GM19438 (cell line): ENCODE measurements around the gene MLF2.

ENCODE experiments used
- ATAC-seq: cut with Tn5 transposase; IDR thresholded peaks from one replicate; pipeline ENCODE4 v1.9.1; 2021; ENCODE audit warnings: low read depth; ENCODE audit not compliant: unreplicated experiment

MLF2 gene

DNA sequence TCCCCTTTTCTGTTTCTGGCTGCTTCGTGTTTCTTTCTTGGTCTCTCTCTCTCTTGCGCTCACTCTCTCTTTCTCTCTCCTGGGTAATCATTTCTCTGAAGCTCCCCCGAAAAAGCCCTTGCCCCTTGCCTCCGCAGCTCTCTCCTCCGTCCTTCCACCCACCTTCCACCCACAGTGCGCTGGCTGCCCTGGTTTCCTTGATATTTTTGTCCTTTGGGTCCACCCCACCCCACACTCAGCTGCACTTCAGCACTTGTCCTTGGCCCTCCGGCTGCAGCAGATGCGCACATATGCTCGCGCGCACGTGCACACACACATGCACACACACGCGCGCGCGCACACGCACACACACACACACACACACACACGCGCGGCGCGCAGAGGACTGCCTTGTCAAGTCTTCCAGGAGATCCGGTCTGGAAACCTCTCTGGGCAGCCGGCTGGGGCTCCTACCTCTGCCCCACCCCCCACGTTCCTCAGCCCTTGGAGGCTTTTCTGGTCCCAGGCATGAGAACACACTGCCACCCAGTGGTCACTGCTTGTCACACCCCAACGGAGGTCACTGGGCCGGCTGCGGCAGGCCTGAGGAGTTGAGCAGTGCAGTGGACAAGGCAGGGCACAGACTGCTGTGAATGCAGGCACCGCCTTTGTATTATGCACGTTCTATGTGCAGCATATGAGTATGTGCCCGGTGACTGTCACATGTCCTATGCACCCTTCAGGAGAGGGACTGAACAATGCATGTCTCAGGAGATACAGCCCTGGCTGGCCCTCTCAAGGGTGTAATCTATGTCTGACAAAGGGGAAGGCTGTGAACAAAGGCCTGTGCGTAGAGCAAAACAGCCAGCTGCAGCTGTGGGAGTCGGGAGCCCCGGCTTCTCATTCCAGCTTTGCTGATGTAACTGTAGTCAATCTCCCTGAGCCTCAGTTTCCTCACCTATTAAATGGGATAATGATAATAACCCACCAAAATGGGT lies 25.9 kb upstream of the MLF2 start:
- peak; percentile 70 for ATAC-seq

DNA sequence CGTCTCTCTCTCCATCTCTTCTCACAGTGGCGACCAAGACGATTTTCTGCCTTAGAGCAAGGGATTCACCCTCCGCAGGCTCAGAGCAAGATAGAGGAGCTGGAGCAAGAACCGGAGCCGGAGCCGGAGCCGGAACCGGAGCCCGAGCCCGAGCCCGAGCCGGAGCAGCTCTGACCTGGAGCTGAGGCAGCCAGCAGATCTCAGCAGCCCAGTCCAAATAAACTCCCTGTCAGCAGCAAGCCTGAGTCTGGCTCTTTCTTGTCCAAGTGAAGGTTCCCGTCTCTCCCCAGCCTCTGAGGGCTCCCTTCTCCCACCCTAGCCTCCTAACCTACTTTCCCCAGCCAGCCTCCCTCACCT lies 25.3 kb upstream of the MLF2 start:
- ATAC-seq = no peak

- ATAC-seq = no peak
These were observed 24.4 kb upstream of the MLF2 start for GRCh38 chr12:6777386-6777785.

DNA sequence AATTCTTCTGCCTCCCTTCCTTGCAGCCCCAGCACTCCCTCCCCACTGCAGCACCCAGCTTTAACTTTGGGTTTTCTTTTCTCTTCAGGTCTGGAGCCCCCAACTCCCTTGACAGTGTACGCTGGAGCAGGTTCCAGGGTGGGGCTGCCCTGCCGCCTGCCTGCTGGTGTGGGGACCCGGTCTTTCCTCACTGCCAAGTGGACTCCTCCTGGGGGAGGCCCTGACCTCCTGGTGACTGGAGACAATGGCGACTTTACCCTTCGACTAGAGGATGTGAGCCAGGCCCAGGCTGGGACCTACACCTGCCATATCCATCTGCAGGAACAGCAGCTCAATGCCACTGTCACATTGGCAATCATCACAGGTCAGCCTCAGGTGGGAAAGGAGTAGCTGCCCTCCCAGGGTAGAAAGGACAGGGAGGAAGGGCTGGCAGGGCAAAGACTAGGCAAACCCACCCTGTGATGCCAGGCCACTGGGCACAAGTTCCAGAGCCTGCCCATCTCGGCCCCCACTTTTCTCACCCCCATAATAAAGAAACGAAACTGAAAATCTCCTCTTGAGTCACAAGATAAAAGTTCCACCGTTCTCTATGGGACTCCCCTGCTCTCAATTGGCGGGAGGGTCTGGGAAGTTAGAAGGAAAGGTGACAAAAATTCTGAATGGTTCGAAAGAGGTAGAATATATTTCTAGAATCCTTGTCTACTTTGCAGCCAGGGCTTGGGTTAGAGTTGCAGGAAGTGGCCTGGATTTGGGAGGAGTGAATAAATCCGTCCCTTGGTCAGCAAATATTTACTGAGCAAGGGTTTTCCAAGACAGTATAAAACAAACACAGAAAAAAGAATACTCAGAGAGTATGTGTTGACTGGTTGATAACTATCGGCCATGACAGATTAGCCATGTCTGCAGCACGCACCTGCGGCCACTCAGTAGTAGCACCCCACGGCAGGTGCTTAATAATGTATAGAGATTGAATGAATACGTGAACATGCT lies 22.5 kb upstream of the MLF2 start:
- ATAC-seq = no peak

- ATAC-seq = no peak
These were observed 21.6 kb upstream of the MLF2 start for GRCh38 chr12:6774499-6775062.

GRCh38 chr12:6773590-6774351 lies 20.8 kb upstream of the MLF2 start:
- no peak for ATAC-seq

GRCh38 chr12:6772726-6773589 lies 20.0 kb upstream of the MLF2 start:
- no peak for ATAC-seq

DNA sequence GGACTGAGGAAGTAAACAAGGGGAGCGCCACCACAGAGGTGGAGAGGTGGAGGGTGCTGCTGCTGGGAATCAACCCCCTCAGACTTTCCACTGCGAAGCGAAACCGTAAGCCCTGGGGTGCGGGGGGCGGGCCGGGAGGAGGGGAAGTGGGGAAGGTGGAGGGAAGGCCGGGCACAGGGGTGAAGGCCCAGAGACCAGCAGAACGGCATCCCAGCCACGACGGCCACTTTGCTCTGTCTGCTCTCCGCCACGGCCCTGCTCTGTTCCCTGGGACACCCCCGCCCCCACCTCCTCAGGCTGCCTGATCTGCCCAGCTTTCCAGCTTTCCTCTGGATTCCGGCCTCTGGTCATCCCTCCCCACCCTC lies 19.4 kb upstream of the MLF2 start, which contains the start of gene LAG3:
TSS of gene LAG3 (plus strand) at position 190 of the 365 bp plus-strand sequence. CDS start 333 bp downstream, outside the sequence.
- ATAC-seq = no peak

- no peak for ATAC-seq
These were observed 18.8 kb upstream of the MLF2 start for GRCh38 chr12:6771509-6772330.

DNA sequence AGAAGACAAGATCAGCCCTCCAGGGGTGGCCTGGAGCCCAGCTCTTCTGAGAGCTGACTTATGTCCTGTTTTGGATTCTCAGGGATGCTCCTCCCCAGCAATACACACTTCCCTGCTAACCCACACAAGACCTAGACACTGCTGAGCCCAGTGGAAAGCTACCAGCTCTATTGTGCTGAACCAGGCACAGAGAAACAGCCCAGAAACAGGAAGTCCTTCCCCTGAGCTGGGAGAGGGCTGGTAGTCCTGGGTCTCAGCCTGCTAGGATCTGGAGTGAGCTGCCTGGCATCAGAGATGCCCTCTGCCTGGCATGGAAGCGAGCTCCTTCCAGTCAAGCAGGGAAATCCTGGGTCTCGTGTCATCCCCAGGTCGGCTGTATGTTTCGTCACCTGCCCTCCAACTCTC lies 18.2 kb upstream of the MLF2 start:
- no peak for ATAC-seq

DNA sequence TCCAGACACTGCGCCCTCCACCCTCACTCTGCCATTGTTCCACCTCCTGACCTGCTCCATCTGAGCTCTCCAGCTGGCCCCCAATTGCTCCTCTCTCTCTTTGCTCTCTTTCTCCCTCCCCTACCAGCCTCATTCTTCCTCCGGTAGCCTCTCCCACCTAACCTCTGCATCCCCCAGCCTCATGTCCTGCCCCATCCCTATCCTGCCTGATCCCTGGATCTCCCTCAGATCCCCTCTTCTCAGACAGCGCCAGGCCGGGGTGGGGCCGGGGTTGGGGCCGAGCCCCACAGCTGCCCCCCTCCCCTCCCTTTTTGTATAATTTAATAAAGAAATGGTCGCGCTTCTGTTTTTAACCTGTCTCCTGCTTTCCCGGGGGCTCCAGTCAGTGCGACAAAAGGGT lies 17.7 kb upstream of the MLF2 start:
- no peak for ATAC-seq

GRCh38 chr12:6770094-6770493 lies 17.2 kb upstream of the MLF2 start:
- no peak for ATAC-seq

DNA sequence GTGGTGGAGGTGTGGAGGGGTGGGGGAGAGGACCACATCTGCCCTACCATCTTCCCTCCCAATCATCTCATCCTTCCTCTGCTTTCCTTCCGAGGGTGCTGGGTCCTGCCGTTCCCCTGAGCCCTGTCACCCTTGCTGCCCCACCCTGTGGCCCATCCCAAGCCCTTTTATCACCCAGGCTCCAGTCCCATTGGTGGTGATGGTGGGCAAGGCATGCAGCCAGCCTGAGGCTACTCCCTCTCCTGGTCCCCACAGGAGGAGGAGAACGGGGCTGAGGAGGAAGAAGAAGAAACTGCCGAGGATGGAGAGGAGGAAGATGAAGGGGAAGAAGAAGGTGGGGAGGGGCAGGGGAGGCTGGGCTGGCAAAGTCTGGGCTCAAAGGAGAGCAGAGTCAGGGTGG lies 16.7 kb upstream of the MLF2 start:
- ATAC-seq = no peak

DNA sequence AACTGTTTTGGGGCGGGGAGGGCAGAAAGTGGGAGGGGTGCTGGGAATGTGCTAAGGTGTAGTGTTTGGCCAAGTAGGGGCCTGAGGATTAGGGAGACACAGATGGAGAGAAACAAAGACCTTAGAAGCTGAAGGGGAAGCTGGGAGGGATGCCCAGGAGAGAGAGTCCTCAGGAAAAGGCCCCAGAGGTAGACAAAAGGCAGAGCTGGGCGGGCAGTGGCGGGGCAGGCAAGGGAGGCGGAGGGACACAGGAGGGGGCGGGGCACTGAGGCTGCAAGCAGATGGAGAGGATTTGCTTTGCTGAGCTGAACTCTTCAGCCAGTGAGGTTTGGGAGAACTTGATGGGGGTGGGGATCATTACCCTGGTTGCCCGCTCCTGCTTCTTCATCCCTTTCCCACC lies 16.0 kb upstream of the MLF2 start:
- no peak for ATAC-seq

- no peak for ATAC-seq
These were observed 15.5 kb upstream of the MLF2 start for GRCh38 chr12:6768437-6768914.

DNA sequence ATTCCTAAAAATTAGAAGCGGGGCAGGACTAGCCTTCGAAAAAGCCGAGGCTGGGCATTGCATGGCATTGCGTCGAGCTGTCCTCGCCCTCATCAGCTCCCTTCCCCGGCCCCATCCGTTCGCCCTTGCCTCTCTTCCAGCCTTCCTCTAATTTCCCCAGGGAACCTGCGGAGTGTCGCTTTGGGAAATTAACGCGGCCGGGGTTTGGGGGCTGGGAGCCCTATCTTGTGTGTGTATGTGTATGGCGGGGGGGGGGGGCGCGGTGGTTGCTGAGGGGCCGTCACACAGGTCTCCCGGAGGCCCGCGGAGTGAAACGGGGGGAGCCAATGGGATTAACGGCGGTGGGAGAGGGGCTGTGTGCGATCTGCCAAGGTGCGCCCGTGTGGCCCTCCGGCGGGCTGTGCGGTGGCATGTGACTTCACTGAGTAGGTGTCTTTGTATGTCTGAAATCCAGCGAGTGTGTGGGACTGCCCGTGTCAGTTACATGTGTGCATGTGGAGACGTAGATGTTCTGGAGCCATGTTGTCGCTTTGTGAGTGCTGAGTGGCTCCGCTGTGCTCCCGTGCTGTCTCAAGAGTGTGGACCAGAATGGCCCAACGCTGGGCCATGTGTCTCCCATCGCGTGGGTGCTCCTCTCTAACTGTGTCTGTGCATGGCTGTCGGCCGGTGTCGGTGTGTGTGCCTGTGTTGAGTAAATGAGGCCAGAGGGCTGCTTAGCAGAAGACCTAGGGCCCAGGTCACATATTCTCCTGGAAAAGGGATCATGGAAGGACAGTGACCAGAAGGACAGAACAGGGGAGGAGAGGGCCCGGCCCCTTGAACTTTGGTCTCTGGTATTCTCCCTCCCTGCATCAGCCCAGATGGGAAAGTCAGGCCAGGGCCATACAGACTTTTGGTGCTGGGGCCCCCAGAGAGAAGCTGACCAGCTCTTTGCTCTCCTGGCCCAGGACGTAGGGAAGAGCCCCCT lies 14.7 kb upstream of the MLF2 start:
- no peak for ATAC-seq
